Testis (tissue), 3 donors: Measurements from ENCODE around the gene TMEM117. TPM values are rescaled to one million over a fixed set of nuclear protein-coding genes. Genes with fewer than 3 reads are reported as not detected.

Experiments
- DNase-seq: peaks from one replicate; pipeline ENCODE4 v3.0.0-alpha.2; 2019
- H3K27ac ChIP-seq, 2 donors: fragments of 200-600 bp; sonication (generic); one replicate each; pipeline ENCODE4 v1.5.1; 2019
- H3K27me3 ChIP-seq: fragments of 200-600 bp; sonication (generic); one replicate; pipeline ENCODE4 v1.5.1; 2019
- H3K36me3 ChIP-seq: fragments of 200-600 bp; sonication (generic); one replicate; pipeline ENCODE4 v1.5.1; 2017; ENCODE audit warnings: low read depth; ENCODE audit errors: missing control alignments
- H3K4me1 ChIP-seq: fragments of 200-600 bp; sonication (generic); one replicate; pipeline ENCODE4 v1.5.1; 2019
- H3K4me3 ChIP-seq, 2 donors: fragments of 200-600 bp; sonication (generic); one replicate each; pipeline ENCODE4 v1.5.1; 2017 to 2019
- H3K9me3 ChIP-seq: fragments of 200-600 bp; sonication (generic); one replicate; pipeline ENCODE4 v1.5.1; 2017
- POLR2A ChIP-seq: fragments of 450-650 bp; IDR thresholded peaks from one replicate; pipeline ENCODE4 v1.6.1; 2017; ENCODE audit warnings: antibody characterized with exemption, mild to moderate bottlenecking, moderate library complexity
- WGBS, 2 donors: methylation state at CpG; one replicate each; pipeline ENCODE4 v1.1.5; 2018; 5-methylcytosine and 5-hydroxymethylcytosine counted together
- intact Hi-C: fragments of 100-400 bp; cut with DNase I; formaldehyde crosslinking; loops from one replicate; pipeline ENCODE4 v1.15.1; 2023; ENCODE audit warnings: low total_unique reads
- polyA plus RNA-seq: library from polyadenylated mRNA; stranded (reverse); fragments of 350-450 nt; fragmentation: Illumina TruSeq; extraction: RNeasy Lipid Tissue Mini Kit (QIAGEN cat#74804); gene quantifications from one replicate; pipeline ENCODE4 v1.2.3, GENCODE V29; 2014; ENCODE audit warnings: low read depth, low replicate concordance; ENCODE audit not compliant: insufficient read depth
- total RNA-seq, 2 donors: library from RNA; depleted of rRNA; stranded (reverse); fragments of >200 nt; gene quantifications; one replicate each; pipeline ENCODE4 v1.2.3, GENCODE V29; 2016
- TF ChIP-seq, protein P1 (sequence below), 3 experiments: fragments of 450-650 bp in 2 of 3; fragments of 200-600 bp in 1 of 3; sonication (generic) in 1 of 3; IDR thresholded peaks; one replicate each; pipeline ENCODE4 v1.5.1; 2016 to 2019; ENCODE audit warnings: antibody characterized with exemption in 3 of 3, mild to moderate bottlenecking in 2 of 3, moderate library complexity in 1 of 3

Gene TMEM117
- total and polyA plus RNA-seq, 3 donors from 2014 or later = 6.1 to 17.7 (median 14.8) TPM

DNA sequence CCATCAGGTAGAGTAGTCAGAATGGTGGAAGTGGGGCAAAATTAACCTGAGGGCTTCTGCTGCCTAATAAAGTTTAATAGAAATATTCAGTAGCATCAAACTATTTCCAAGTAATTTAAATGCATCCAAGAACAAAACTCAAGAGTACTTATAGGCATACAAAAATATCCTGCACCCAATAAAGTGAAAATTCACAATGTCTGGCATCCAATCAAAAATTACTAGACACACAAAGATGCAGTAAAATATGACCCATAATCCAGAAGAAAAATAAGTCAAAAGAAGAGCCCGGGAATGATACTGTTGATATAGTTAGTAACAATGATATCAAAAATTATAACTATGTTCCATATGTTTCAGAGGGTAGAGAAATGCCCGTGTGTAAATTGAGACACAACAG lies 95.3 kb downstream of the TMEM117 start:
- no peak for DNase-seq
- Histone ChIP-seq H3K4me3 (no peak overlapping the region), H3K27ac (no peak overlapping the region), H3K27me3 (no peaks in the 10 kb centered on the region), H3K36me3 (no peaks in the 10 kb centered on the region), H3K9me3 (no peaks in the 10 kb centered on the region), H3K4me1 (no peaks in the 10 kb centered on the region)
- 95 to 99% methylated on average over 2 of the region's 2 CpGs for WGBS, 2 donors
- intact Hi-C loops = no loop called here
- TF ChIP-seq, protein P1, sequence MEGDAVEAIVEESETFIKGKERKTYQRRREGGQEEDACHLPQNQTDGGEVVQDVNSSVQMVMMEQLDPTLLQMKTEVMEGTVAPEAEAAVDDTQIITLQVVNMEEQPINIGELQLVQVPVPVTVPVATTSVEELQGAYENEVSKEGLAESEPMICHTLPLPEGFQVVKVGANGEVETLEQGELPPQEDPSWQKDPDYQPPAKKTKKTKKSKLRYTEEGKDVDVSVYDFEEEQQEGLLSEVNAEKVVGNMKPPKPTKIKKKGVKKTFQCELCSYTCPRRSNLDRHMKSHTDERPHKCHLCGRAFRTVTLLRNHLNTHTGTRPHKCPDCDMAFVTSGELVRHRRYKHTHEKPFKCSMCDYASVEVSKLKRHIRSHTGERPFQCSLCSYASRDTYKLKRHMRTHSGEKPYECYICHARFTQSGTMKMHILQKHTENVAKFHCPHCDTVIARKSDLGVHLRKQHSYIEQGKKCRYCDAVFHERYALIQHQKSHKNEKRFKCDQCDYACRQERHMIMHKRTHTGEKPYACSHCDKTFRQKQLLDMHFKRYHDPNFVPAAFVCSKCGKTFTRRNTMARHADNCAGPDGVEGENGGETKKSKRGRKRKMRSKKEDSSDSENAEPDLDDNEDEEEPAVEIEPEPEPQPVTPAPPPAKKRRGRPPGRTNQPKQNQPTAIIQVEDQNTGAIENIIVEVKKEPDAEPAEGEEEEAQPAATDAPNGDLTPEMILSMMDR (IDR thresholded peaks at IDR 0.05) = no peak
- no peak for TF ChIP-seq POLR2A

DNA sequence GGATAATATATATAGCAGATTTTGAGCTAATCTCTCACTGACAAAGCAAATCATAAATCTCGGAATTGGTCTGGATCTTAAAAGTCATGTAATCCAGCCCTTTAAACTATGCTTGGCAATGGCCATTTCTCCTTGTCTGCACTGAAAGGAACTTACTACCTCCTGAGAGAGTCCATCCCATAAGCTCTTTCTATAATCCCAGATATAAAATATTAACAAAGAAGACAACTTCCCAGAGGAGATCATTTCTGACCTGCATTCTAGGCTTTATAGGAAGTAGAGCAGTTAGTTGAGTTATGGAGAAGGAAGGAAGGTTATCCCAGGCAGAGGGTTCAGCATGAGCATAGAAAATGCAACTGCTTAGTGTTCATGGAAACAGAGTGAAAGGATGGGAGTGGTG lies 99.7 kb downstream of the TMEM117 start:
- Histone ChIP-seq H3K9me3 (no peaks in the 10 kb centered on the region), H3K4me3 (no peak overlapping the region), H3K27ac (no peak overlapping the region), H3K4me1 (no peaks in the 10 kb centered on the region), H3K27me3 (no peaks in the 10 kb centered on the region), H3K36me3 (no peaks in the 10 kb centered on the region)
- 77 to 96% methylated on average over 1 of the region's 1 CpG for WGBS, 2 donors
- TF ChIP-seq POLR2A = no peak
- TF ChIP-seq, protein P1 (IDR thresholded peaks at IDR 0.05) = no peak
- intact Hi-C loops = no loop called here
- no peak for DNase-seq

DNA sequence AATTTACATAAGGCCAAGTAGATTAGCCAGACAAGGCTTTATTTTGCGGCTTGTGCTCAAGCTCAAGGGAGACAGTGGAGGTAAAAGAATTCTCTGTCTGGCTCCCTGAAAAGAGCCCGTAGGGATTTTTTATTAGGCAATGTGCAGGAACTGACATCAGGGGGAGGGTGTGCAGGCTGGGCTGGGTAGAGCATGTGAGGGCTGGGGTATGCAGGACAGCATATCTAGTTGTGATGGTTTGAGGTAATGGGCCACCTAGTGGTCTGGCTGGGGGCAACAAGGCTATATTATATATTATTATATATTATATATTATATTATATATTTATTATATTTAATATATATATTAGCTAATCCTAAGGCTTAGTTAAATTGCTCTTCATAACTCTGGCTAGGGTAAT lies 102.1 kb downstream of the TMEM117 start:
- H3K27ac ChIP-seq = no peak overlapping the region
- H3K36me3 ChIP-seq = no peaks in the 10 kb centered on the region
- DNase-seq = no peak
- H3K27me3 ChIP-seq = no peaks in the 10 kb centered on the region
- TF ChIP-seq POLR2A = no peak
- TF ChIP-seq, protein P1 (IDR thresholded peaks at IDR 0.05) = peak in 1 of 3 experiments; percentile 12
- no peaks in the 10 kb centered on the region for H3K9me3 ChIP-seq
- 72 to 77% methylated on average over 2 of the region's 2 CpGs for WGBS, 2 donors
- no peaks in the 10 kb centered on the region for H3K4me1 ChIP-seq
- no peak overlapping the region for H3K4me3 ChIP-seq
- intact Hi-C loops = no loop called here

DNA sequence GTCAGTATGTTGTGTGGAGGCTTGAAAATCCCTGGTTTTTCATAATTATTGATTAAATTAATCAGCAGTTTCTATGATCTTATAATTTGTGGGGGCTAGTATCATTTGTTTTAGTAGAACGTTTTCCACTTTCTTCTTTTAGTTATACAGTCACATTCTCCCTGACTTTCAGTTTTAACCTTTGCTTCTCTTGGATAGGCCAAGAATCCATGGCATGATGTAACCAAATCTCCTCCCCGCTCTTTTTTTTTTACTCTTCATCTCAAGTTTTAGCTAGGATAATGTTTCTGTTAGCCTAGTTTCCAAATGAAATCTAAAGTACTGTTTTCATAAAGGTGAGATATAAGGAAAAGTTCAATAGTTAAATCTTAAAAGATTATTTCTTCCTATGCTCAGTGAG lies 106.5 kb downstream of the TMEM117 start:
- no peaks in the 10 kb centered on the region for H3K27me3 ChIP-seq
- H3K9me3 ChIP-seq = no peaks in the 10 kb centered on the region
- WGBS, 2 donors = 72 to 77% methylated on average over 2 of the region's 2 CpGs
- intact Hi-C loops = no loop called here
- no peaks in the 10 kb centered on the region for H3K4me1 ChIP-seq
- no peak for DNase-seq
- TF ChIP-seq, protein P1 (IDR thresholded peaks at IDR 0.05) = no peak
- no peak for TF ChIP-seq POLR2A
- H3K4me3 ChIP-seq = no peak overlapping the region
- no peak overlapping the region for H3K27ac ChIP-seq
- H3K36me3 ChIP-seq = no peaks in the 10 kb centered on the region

DNA sequence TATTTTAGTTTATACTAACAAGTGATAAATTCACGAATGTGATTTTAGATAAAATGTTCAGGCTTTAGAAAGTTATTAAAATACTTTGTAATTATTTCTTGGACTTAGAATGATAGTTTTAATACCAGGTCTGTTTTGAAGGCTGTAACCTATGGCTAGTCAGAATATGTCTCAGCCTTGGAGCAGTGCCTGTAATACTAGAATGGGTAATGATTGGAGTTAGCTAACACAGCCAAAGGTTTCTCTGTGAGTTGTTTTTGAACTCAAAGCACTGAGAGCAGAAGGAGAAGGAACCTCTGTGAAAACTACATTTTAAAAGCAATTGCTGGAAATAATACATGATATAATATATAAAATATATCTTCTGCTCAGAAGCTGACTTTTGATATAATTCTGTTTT lies 110.1 kb downstream of the TMEM117 start:
- Histone ChIP-seq H3K9me3 (no peaks in the 10 kb centered on the region), H3K27me3 (no peaks in the 10 kb centered on the region), H3K4me1 (no peaks in the 10 kb centered on the region), H3K36me3 (no peaks in the 10 kb centered on the region), H3K4me3 (no peak overlapping the region), H3K27ac (no peak overlapping the region)
- intact Hi-C loops = no loop called here
- WGBS, 2 donors = 44 to 46% methylated on average over 1 of the region's 1 CpG
- DNase-seq = no peak
- TF ChIP-seq POLR2A = no peak
- TF ChIP-seq, protein P1 (IDR thresholded peaks at IDR 0.05) = no peak
